Gastroesophageal sphincter (tissue), 2 donors: Measurements from ENCODE around the gene IL27RA.

Experiments used
- POLR2A ChIP-seq, 2 donors: fragments of 450-650 bp; IDR thresholded peaks; one replicate each; pipeline ENCODE4 v1.6.1; 2017; ENCODE audit warnings: antibody characterized with exemption in 2 of 2, mild to moderate bottlenecking in 2 of 2, moderate library complexity in 1 of 2
- POLR2AphosphoS5 ChIP-seq: sonication (generic); formaldehyde crosslinking; IDR thresholded peaks from one replicate; pipeline ENCODE4 v1.6.1; 2017; ENCODE audit warnings: antibody characterized with exemption

GRCh38 chr19:14006766-14007562 is 24.6 kb upstream of the IL27RA start:
- peak; percentile 62 for TF ChIP-seq POLR2AphosphoS5
- peak; percentile 58 to 60 for TF ChIP-seq POLR2A (IDR thresholded peaks at IDR 0.05)
